SW480 (cell line): Measurements from ENCODE around the gene PCYOX1L.

Source experiments
- DNase-seq: peaks from one replicate; pipeline ENCODE4 v3.0.0-alpha.2; 2016; ENCODE audit warnings: low spot score

Gene PCYOX1L

GRCh38 chr5:149407323-149408251 is 49.7 kb downstream of the PCYOX1L start:
- no peak for DNase-seq

- no peak for DNase-seq
Observed at GRCh38 chr5:149408252-149409099, 50.6 kb downstream of the PCYOX1L start.

- DNase-seq: no peak
Observed at GRCh38 chr5:149409268-149409948, 51.6 kb downstream of the PCYOX1L start.

- DNase-seq: no peak
Observed at GRCh38 chr5:149410071-149410470, 52.2 kb downstream of the PCYOX1L start.

GRCh38 chr5:149410721-149411432 is 53.0 kb downstream of the PCYOX1L start:
- no peak for DNase-seq

GRCh38 chr5:149411738-149412519 is 54.1 kb downstream of the PCYOX1L start:
- no peak for DNase-seq

- no peak for DNase-seq
Observed at GRCh38 chr5:149412783-149413476, 55.1 kb downstream of the PCYOX1L start.

GRCh38 chr5:149413477-149414210 is 55.8 kb downstream of the PCYOX1L start:
- DNase-seq: no peak

- no peak for DNase-seq
Observed at GRCh38 chr5:149414405-149415065, 56.7 kb downstream of the PCYOX1L start.

GRCh38 chr5:149415066-149415967 is 57.5 kb downstream of the PCYOX1L start:
- no peak for DNase-seq

GRCh38 chr5:149416987-149417710 is 59.3 kb downstream of the PCYOX1L start:
- no peak for DNase-seq

- DNase-seq: no peak
Observed at GRCh38 chr5:149417711-149418368, 60.0 kb downstream of the PCYOX1L start.

- DNase-seq: no peak
Observed at GRCh38 chr5:149418910-149419531, 61.2 kb downstream of the PCYOX1L start.
